Measurements from ENCODE around the gene CNGB1. TPM values are rescaled to one million over a fixed set of nuclear protein-coding genes. Genes with fewer than 3 reads are reported as not detected.
"Not testable (repeated sequence)": the region's sequence is repeated elsewhere in the genome, so short reads cannot be mapped to it uniquely, and the experiment has no call there.

Gene CNGB1
- total and polyA plus RNA-seq, 2 donors from 2014 or later: not detected

- H3K27ac ChIP-seq (ENCODE audit: low read depth in 2 of 2, low read length in 2 of 2): no peak overlapping the region
- no peak for FAIRE-seq
- TF ChIP-seq CTCF (IDR thresholded peaks at IDR 0.05; ENCODE audit: borderline replicate concordance, extremely low read depth, insufficient read depth): no peak
- H3K36me3 ChIP-seq (ENCODE audit: control insufficient read depth in 2 of 3, insufficient read depth in 3 of 3, low read length in 3 of 3): no peaks in the 10 kb centered on the region
- H3K9ac ChIP-seq (ENCODE audit: low read length in 3 of 3): no peak overlapping the region
- H3K27me3 ChIP-seq (ENCODE audit: control insufficient read depth, insufficient read depth, low read length): peaks cover 4% of the 10 kb centered on the region
- DNase-seq: peak in 1 of 5 donors; percentile 12
- H3K4me3 ChIP-seq (ENCODE audit: low read length in 3 of 3): no peak overlapping the region
- intact Hi-C loops (cut with DNase I): no loop called here
- peaks cover 0 to 10% (median 0%) of the 10 kb centered on the region in 3 donors for H3K4me1 ChIP-seq (ENCODE audit: control insufficient read depth in 2 of 3, insufficient read depth in 2 of 3, low read depth in 1 of 3, low read length in 3 of 3)
- H3K9me3 ChIP-seq (ENCODE audit: control insufficient read depth in 2 of 3, insufficient read depth in 1 of 3, low read length in 3 of 3): no peaks in the 10 kb centered on the region
Observed at GRCh38 chr16:57982385-57982784, 11.5 kb upstream of the CNGB1 start.

GRCh38 chr16:57981636-57982035, 10.7 kb upstream of the CNGB1 start:
- no peaks in the 10 kb centered on the region for H3K9me3 ChIP-seq (ENCODE audit: control insufficient read depth in 2 of 3, insufficient read depth in 1 of 3, low read length in 3 of 3)
- H3K27me3 ChIP-seq (ENCODE audit: control insufficient read depth, insufficient read depth, low read length): peaks cover 4% of the 10 kb centered on the region
- DNase-seq (peak in 1 of 5 donors; percentile 22), FAIRE-seq (no peak)
- H3K4me1 ChIP-seq (ENCODE audit: control insufficient read depth in 2 of 3, insufficient read depth in 2 of 3, low read depth in 1 of 3, low read length in 3 of 3): peaks cover 0 to 10% (median 0%) of the 10 kb centered on the region in 3 donors
- no peaks in the 10 kb centered on the region for H3K36me3 ChIP-seq (ENCODE audit: control insufficient read depth in 2 of 3, insufficient read depth in 3 of 3, low read length in 3 of 3)
- no peak overlapping the region for H3K4me3 ChIP-seq (ENCODE audit: low read length in 3 of 3)
- no peak for TF ChIP-seq CTCF (IDR thresholded peaks at IDR 0.05; ENCODE audit: borderline replicate concordance, extremely low read depth, insufficient read depth)
- no peak overlapping the region for H3K9ac ChIP-seq (ENCODE audit: low read length in 3 of 3)
- intact Hi-C loops (cut with DNase I): no loop called here
- H3K27ac ChIP-seq (ENCODE audit: low read depth in 2 of 2, low read length in 2 of 2): no peak overlapping the region

- TF ChIP-seq CTCF (IDR thresholded peaks at IDR 0.05; ENCODE audit: borderline replicate concordance, extremely low read depth, insufficient read depth): no peak
- no peaks in the 10 kb centered on the region for H3K36me3 ChIP-seq (ENCODE audit: control insufficient read depth in 2 of 3, insufficient read depth in 3 of 3, low read length in 3 of 3)
- no peaks in the 10 kb centered on the region for H3K27me3 ChIP-seq (ENCODE audit: control insufficient read depth, insufficient read depth, low read length)
- no peak overlapping the region for H3K27ac ChIP-seq (ENCODE audit: low read depth in 2 of 2, low read length in 2 of 2)
- peaks cover 0 to under 1% (median 0%) of the 10 kb centered on the region in 3 donors for H3K4me1 ChIP-seq (ENCODE audit: control insufficient read depth in 2 of 3, insufficient read depth in 2 of 3, low read depth in 1 of 3, low read length in 3 of 3)
- intact Hi-C loops (cut with DNase I): no loop called here
- FAIRE-seq: no peak
- H3K9ac ChIP-seq (ENCODE audit: low read length in 3 of 3): no peak overlapping the region
- H3K9me3 ChIP-seq (ENCODE audit: control insufficient read depth in 2 of 3, insufficient read depth in 1 of 3, low read length in 3 of 3): no peaks in the 10 kb centered on the region
- no peak overlapping the region for H3K4me3 ChIP-seq (ENCODE audit: low read length in 3 of 3)
- DNase-seq: peak in 1 of 5 donors; percentile 32
Observed at GRCh38 chr16:57979006-57979585, 8.2 kb upstream of the CNGB1 start.

- H3K9me3 ChIP-seq (ENCODE audit: control insufficient read depth in 2 of 3, insufficient read depth in 1 of 3, low read length in 3 of 3); H3K4me1 ChIP-seq (ENCODE audit: control insufficient read depth in 2 of 3, insufficient read depth in 2 of 3, low read depth in 1 of 3, low read length in 3 of 3); H3K27me3 ChIP-seq (ENCODE audit: control insufficient read depth, insufficient read depth, low read length); intact Hi-C loops (cut with DNase I); H3K9ac ChIP-seq (ENCODE audit: low read length in 3 of 3); H3K36me3 ChIP-seq (ENCODE audit: control insufficient read depth in 2 of 3, insufficient read depth in 3 of 3, low read length in 3 of 3); H3K27ac ChIP-seq (ENCODE audit: low read depth in 2 of 2, low read length in 2 of 2); H3K4me3 ChIP-seq (ENCODE audit: low read length in 3 of 3); FAIRE-seq: not testable (repeated sequence)
- peak in 1 of 5 donors; percentile 4 for DNase-seq
Observed at GRCh38 chr16:57978070-57978465, 7.1 kb upstream of the CNGB1 start.
